Measurements from ENCODE around the gene ETV3L. TPM values are rescaled to one million over a fixed set of nuclear protein-coding genes. Genes with fewer than 3 reads are reported as not detected.

ETV3L gene
- total RNA-seq, 1 donor from 2014 or later = not detected

DNA sequence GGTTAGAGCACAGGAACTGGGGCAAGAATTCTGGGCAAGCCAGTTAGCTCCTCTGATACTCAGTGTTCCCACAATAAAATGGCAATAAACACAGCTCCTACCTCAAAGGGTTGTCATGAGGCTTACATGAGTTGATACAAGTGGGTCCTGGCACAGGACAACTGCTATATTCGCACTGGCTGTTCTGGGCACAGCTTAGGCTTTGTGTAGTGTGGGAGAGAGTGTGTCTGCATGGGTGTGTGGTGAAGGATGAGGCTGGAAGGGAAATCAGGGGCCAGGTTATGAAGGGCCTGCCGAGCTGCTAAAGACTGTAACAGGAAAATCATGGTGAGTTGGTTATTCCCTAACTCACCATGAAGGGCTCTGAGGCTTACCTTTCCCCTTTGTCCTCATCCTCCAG, 19.8 kb upstream of the ETV3L start:
- no peak for DNase-seq (ENCODE audit: low spot score)
- Mint-ChIP-seq H3K27me3 (ENCODE audit: low read depth) (no peaks in the 10 kb centered on the region), H3K36me3 (ENCODE audit: low read depth) (peaks cover 29% of the 10 kb centered on the region), H3K27ac (no peak overlapping the region), H3K4me1 (ENCODE audit: low read depth) (peaks cover 23% of the 10 kb centered on the region), H3K9me3 (no peaks in the 10 kb centered on the region), H3K4me3 (ENCODE audit: low read depth) (no peak overlapping the region)
- intact Hi-C loops (cut with micrococcal nuclease) = no loop called here

DNA sequence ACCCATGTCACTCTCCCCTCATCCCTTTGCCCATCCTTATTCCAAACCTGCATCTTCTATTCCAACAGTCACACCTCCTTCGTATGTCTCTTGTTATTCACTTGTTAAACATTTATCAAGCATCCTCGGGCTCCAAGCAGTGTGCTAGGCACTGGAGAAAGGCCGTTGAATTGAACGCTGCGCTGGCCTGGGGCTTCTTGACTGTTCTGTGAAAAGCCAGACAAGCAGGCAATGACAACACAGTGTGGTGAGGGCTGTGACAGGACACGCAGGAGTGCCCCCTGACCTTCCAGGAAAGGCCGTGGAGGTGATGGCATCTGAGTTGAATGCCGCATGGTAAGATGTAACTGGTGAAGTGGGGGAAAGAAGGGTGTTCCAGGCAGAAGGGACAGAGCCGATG, 19.4 kb upstream of the ETV3L start:
- intact Hi-C loops (cut with micrococcal nuclease) = no loop called here
- Mint-ChIP-seq H3K27me3 (ENCODE audit: low read depth) (no peaks in the 10 kb centered on the region), H3K36me3 (ENCODE audit: low read depth) (peaks cover 25% of the 10 kb centered on the region), H3K27ac (no peak overlapping the region), H3K4me1 (ENCODE audit: low read depth) (peaks cover 19% of the 10 kb centered on the region), H3K4me3 (ENCODE audit: low read depth) (no peak overlapping the region), H3K9me3 (no peaks in the 10 kb centered on the region)
- no peak for DNase-seq (ENCODE audit: low spot score)

DNA sequence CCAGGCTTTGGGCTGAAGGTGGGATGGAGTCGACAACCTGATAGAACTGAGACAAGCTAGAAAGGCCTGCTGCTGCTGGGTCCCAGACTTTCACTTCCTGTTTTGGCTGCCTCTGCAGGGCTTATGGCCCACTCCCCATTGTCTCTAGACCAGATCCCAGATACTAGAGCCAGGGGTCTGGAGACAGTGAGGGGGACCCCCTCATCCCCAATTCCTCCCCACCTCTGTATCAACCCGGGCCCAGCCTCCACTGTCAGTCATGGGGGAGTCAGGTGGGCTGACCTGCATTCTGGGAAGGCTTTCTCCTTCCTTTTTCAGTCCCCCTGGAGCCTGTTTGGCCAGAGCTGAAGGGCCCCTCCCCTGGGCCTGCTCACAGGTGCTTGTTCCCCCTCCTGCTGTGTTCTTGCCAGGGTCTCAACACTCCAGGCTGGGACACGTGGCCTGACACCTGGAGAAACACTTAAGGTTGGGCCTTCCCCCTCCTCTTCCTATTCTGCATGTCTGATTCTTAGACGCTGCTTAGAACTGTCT, 18.0 kb upstream of the ETV3L start:
- H3K9me3 Mint-ChIP-seq = no peaks in the 10 kb centered on the region
- peaks cover 10% of the 10 kb centered on the region for H3K36me3 Mint-ChIP-seq (ENCODE audit: low read depth)
- no peak overlapping the region for H3K4me3 Mint-ChIP-seq (ENCODE audit: low read depth)
- DNase-seq (ENCODE audit: low spot score) = no peak
- peaks cover 6% of the 10 kb centered on the region for H3K27me3 Mint-ChIP-seq (ENCODE audit: low read depth)
- intact Hi-C loops (cut with micrococcal nuclease) = no loop called here
- peaks cover 9% of the 10 kb centered on the region for H3K4me1 Mint-ChIP-seq (ENCODE audit: low read depth)
- no peak overlapping the region for H3K27ac Mint-ChIP-seq

DNA sequence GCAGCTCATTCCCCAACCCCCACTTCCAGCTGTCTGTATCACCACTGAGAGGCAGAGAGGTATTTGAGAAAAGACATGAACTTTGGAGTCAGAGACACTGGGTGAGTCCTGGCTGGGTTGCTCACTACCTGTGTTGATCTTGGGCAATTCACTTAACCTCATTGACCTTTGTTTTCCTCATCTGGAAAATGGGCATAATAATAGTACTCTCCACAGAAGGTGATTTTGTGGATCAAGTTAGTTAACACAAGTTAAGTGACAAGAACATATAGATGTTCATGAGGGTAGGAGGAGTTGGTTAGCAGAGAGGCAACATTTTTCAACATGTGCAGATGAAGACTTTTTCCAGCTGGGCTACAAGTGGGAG, 17.1 kb upstream of the ETV3L start:
- no peaks in the 10 kb centered on the region for H3K9me3 Mint-ChIP-seq
- DNase-seq (ENCODE audit: low spot score) = no peak

DNA sequence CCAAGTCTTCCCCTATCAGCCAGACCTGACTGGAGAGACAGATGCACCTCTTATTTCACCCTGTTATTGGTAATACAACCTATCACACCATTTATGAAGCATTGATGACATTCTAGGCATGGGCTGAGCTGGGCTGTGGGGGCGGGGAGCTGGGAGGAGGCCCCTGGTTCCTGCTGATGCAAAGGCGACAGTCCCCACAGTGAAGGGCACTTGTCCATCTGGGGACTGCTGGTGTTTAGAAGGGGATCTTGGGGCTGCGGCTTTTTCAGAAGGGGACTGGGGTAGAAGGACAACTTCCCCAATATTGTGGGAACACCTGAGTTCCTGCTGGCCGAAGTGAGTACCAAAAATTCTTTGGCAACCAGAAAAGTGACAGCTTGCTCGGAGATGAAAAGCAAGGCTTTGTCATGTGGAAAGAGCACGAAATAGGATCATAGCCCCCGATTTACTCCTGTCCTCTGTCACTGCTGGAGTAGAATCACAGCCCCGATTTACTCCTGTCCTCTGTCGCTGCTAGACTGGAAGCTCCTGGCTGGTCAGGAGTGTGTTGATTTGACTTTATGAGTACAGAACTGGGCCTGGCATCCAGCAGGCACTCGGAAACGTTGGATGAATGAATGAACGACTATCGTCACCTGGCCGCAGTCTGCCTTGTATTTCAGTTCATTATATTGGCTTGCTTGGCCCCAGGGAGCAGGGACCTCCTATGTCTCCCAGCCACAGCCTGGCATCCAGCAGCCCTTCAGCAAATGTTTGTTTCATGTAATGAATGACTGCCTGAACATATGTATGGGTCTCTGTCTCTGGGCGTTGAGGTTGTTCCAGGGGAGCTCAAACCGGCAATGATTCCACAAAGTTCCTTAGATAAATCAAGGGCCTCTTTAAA, 16.5 kb upstream of the ETV3L start:
- H3K4me1 Mint-ChIP-seq (ENCODE audit: low read depth) = peaks cover 12% of the 10 kb centered on the region
- H3K27ac Mint-ChIP-seq = no peak overlapping the region
- no peak overlapping the region for H3K4me3 Mint-ChIP-seq (ENCODE audit: low read depth)
- H3K9me3 Mint-ChIP-seq = no peaks in the 10 kb centered on the region
- peaks cover 17% of the 10 kb centered on the region for H3K27me3 Mint-ChIP-seq (ENCODE audit: low read depth)
- peaks cover 3% of the 10 kb centered on the region for H3K36me3 Mint-ChIP-seq (ENCODE audit: low read depth)
- no peak for DNase-seq (ENCODE audit: low spot score)
- intact Hi-C loops (cut with micrococcal nuclease) = no loop called here

More for the DNA sequence above, 17.1 kb upstream of the ETV3L start:
- intact Hi-C loops (cut with micrococcal nuclease) = no loop called here
- Mint-ChIP-seq H3K36me3 (ENCODE audit: low read depth) (peaks cover 7% of the 10 kb centered on the region), H3K27me3 (ENCODE audit: low read depth) (peaks cover 11% of the 10 kb centered on the region), H3K27ac (no peak overlapping the region), H3K4me3 (ENCODE audit: low read depth) (no peak overlapping the region), H3K4me1 (ENCODE audit: low read depth) (peaks cover 12% of the 10 kb centered on the region)

DNA sequence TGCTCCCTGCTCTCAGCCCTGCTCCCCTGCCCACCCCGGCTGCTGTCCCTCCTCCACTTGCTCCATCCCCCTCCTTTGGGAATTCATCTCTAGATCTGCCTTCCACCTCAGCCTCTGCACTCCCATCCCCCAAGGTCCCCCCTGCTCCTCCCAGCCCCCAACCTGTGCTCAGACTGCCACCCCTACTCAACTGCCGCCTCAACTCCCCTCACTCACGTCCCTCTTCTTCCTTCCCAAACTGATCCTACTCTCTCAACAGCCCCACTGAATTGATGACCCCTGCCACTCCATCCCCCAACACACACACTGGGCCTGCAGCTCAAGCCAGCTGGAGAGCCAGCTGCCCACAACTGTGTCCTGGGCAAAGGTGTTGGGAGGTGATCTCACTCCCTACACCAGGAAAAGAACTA, 15.8 kb upstream of the ETV3L start:
- Mint-ChIP-seq H3K9me3 (no peaks in the 10 kb centered on the region), H3K36me3 (ENCODE audit: low read depth) (no peaks in the 10 kb centered on the region), H3K4me3 (ENCODE audit: low read depth) (no peak overlapping the region), H3K4me1 (ENCODE audit: low read depth) (peaks cover 12% of the 10 kb centered on the region), H3K27ac (no peak overlapping the region), H3K27me3 (ENCODE audit: low read depth) (peaks cover 17% of the 10 kb centered on the region)
- intact Hi-C loops (cut with micrococcal nuclease) = no loop called here
- DNase-seq (ENCODE audit: low spot score) = no peak

DNA sequence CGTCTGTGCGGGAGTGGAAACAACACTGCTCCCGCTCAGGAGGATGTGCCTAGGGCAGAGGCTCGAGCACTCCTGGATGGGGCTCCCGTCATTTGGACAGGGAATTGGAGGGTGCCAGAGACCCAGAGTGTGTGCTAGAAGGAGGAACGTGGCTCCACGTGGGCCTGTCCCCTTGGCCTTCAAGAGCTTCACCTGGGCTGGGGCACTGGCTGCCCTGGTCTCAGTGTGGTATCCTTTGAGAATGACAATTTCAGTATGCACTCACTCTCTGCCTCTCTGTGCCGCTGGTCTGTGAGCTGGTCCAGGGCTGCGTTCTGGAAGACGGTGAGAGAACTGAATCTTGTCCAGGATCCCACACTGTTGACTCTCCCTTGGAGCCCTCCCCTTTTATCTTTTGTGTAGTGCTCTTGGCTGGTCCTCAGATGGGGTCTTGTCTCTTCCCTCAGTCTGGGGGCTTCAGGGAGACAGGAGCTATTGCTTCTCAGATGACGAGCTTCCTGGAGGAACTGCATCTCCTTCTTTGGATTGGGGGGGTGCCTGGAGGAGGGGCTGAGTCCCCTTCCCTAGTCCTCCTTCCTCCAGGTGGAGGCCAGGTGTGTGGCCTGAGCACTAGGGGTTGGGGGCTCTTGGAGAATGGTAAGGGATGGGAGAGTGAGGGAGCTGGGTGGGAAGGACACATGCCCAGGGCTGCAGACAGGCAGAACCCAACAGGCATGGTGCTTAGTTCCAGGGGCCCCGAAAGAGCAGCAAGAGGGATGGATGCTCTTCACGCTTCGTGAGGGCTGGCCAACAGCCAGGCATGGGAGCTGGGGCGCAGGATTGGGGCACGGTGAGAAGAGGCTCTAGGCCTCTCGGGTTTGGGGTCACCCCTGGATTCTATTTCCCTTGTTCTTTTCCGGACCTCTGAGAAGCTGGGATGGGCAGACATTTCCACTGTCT, 14.8 kb upstream of the ETV3L start:
- no peak overlapping the region for H3K27ac Mint-ChIP-seq

DNA sequence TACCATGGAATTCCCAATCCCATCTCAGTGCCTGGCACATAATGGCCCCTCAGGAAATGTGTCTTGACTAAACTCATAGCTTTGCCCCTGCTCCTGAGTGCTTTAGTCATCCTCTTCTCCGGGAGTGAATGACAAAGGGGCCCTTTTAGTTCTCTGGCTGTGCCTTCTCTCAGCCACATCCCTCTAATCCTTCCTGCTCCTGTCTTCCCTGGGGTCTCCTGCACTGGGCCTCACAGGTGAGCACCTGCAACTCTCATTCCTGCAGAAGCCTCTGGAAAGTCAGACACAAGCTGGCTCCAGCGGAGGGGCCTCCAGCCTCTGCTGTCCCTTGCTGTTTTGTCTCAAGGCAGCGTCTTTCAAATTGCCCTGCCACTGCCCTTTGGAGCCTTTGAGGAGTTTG, 14.0 kb upstream of the ETV3L start:
- Mint-ChIP-seq H3K36me3 (ENCODE audit: low read depth) (no peaks in the 10 kb centered on the region), H3K4me1 (ENCODE audit: low read depth) (peaks cover 12% of the 10 kb centered on the region), H3K27me3 (ENCODE audit: low read depth) (peaks cover 22% of the 10 kb centered on the region), H3K9me3 (no peaks in the 10 kb centered on the region), H3K4me3 (ENCODE audit: low read depth) (no peak overlapping the region), H3K27ac (no peak overlapping the region)
- intact Hi-C loops (cut with micrococcal nuclease) = no loop called here
- DNase-seq (ENCODE audit: low spot score) = no peak

More for the DNA sequence above, 14.8 kb upstream of the ETV3L start:
- peaks cover 17% of the 10 kb centered on the region for H3K27me3 Mint-ChIP-seq (ENCODE audit: low read depth)
- peaks cover 12% of the 10 kb centered on the region for H3K4me1 Mint-ChIP-seq (ENCODE audit: low read depth)
- no peaks in the 10 kb centered on the region for H3K36me3 Mint-ChIP-seq (ENCODE audit: low read depth)
- intact Hi-C loops (cut with micrococcal nuclease) = no loop called here
- DNase-seq (ENCODE audit: low spot score) = no peak
- no peak overlapping the region for H3K4me3 Mint-ChIP-seq (ENCODE audit: low read depth)
- H3K9me3 Mint-ChIP-seq = no peaks in the 10 kb centered on the region

DNA sequence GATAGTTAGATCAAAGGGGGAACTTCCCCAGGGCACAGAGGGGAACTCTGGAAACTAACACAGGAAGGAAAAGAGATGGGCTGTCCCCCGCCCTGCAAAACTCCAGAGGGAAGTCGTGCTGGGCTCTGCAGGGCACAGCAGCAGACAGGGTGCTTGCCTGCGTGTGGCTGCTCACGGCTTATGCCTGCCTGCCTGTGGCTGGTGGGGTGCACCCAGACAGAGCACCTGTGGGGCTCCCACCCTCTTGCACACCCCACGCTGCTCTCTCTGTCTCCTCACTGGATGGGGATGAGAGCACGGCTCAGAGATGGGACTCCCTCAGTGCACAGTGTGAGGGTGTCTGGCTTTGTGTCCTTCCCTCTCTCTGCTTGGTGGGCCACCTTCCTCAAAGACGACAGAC, 13.5 kb upstream of the ETV3L start:
- no peak for DNase-seq (ENCODE audit: low spot score)
- Mint-ChIP-seq H3K27ac (no peak overlapping the region), H3K27me3 (ENCODE audit: low read depth) (peaks cover 28% of the 10 kb centered on the region), H3K36me3 (ENCODE audit: low read depth) (no peaks in the 10 kb centered on the region), H3K4me1 (ENCODE audit: low read depth) (peaks cover 12% of the 10 kb centered on the region), H3K4me3 (ENCODE audit: low read depth) (no peak overlapping the region), H3K9me3 (no peaks in the 10 kb centered on the region)
- intact Hi-C loops (cut with micrococcal nuclease) = no loop called here

DNA sequence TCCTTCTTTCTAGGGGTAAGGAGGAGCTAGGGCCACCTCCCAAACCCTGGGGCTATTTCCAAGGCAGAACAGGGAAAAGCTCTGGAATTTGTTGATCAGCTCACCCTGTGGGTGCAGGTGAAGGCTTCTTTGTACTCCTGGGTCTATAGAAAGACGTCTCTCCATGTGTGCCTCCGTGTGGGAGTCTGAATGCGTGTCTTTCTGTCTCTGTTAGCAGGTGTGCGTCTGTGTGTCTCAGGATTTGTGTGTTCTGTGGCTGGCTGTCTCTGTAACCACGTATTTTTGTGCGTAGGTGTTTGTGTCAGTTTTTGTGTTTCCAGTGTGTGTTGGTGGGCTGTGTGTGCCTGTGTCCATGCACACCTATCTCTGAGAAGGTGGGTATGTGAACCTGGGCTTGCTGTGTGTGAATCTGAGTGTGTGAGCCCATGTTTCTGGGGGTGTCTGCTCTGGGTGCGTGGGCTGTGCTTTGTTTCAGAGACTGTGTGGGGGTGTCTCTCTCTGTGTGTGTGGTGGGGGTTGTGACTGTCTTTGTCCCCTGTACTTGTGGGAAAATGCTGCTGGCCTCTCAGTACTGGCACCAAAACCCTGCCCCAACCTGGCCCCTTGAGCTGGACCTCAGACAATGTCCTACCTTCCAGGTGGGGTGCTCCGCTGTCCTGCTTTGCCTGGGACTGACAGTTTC, 12.7 kb upstream of the ETV3L start:
- intact Hi-C loops (cut with micrococcal nuclease) = no loop called here
- Mint-ChIP-seq H3K27me3 (ENCODE audit: low read depth) (peaks cover 35% of the 10 kb centered on the region), H3K4me3 (ENCODE audit: low read depth) (no peak overlapping the region), H3K4me1 (ENCODE audit: low read depth) (peaks cover 5% of the 10 kb centered on the region), H3K36me3 (ENCODE audit: low read depth) (no peaks in the 10 kb centered on the region), H3K27ac (no peak overlapping the region), H3K9me3 (no peaks in the 10 kb centered on the region)
- no peak for DNase-seq (ENCODE audit: low spot score)

DNA sequence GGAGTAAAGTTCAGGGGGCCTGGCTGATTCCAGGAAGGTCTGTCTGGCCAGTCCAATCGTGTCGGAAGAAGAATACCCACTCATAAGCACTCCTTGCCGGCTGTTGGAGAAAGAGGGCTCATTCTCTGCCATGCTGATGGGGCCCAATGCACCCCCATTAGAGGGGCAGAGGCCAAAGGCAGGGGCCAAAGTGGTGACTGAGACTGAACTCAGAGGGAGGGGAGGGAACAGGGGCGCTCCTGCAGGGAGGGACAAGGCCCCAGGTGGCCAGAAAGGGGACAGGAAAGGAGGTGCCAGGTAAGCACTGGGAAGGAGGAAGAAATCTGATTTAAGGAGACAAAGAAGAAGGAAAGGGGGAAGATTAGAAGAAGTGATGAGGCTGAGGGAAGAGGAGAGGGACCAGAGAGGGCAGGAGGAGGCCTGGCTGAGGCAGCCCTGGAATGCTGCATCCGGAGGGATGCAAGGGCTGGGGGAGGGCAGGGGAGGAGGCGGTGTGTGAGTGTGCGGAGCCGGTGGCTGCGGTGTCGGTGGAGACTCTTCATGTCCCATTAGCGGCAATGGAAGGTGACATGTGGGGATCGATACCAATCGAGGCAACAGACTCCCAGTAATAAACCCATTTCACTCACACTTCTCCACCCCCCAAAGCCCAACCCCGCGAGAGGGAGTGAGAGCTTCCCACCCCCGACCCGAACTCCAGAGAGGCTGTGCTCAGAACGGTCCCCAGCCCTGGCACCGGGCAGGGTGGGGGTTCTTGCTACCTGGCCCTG, 12.0 kb upstream of the ETV3L start:
- Mint-ChIP-seq H3K27ac (no peak overlapping the region), H3K36me3 (ENCODE audit: low read depth) (no peaks in the 10 kb centered on the region), H3K4me1 (ENCODE audit: low read depth) (peaks cover 4% of the 10 kb centered on the region), H3K4me3 (ENCODE audit: low read depth) (no peak overlapping the region), H3K9me3 (no peaks in the 10 kb centered on the region), H3K27me3 (ENCODE audit: low read depth) (peaks cover 37% of the 10 kb centered on the region)
- intact Hi-C loops (cut with micrococcal nuclease) = no loop called here
- no peak for DNase-seq (ENCODE audit: low spot score)

DNA sequence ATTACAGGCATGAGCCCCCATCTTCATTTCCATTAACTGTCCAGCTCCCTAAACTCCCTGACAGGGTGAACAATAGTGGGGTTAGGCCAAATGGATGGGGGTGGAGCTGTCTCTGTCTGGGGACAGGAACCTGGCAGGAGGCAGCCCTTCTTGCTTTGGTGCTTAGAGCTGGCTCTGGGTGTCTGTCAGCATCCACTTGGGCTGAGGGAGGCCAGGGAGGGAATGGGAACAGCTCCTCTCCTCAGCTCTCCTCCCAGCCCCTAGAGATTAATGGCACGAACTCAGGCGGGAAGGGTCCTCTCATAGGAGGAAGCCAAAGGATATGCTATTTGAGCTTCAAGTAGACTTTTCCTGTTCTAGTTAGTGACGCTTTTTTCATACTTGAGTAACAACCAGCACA, 11.1 kb upstream of the ETV3L start:
- DNase-seq (ENCODE audit: low spot score) = no peak
- Mint-ChIP-seq H3K9me3 (no peaks in the 10 kb centered on the region), H3K4me1 (ENCODE audit: low read depth) (peaks cover 10% of the 10 kb centered on the region), H3K27me3 (ENCODE audit: low read depth) (peaks cover 42% of the 10 kb centered on the region), H3K27ac (no peak overlapping the region), H3K4me3 (ENCODE audit: low read depth) (no peak overlapping the region), H3K36me3 (ENCODE audit: low read depth) (no peaks in the 10 kb centered on the region)
- intact Hi-C loops (cut with micrococcal nuclease) = no loop called here

Data from activated T-helper 2 cell treated with anti-CD3 and anti-CD28 coated beads, Interferon-gamma antibody, Interleukin-2, Interleukin-4, amounts not matched to agents 10 μg/mL and 5 μg/mL and 100 μg/mL, durations not matched to agents 14 hours and 24 hours and 36 hours (primary cell).